Fibroblast of skin of scalp (primary cell): ENCODE results near the gene PAN2.
A peak's percentile ranks its signal among the peaks of the same experiment; 100 is the strongest.

Experiments
- DNase-seq: peaks from one replicate; pipeline ENCODE4 v3.0.0-alpha.2; 2013

PAN2 gene

GRCh38 chr12:56267443-56268071, 66.2 kb downstream of the PAN2 start:
- peak; percentile 14 for DNase-seq

GRCh38 chr12:56266693-56267442, 66.9 kb downstream of the PAN2 start, which contains the start of gene COQ10A:
COQ10A (plus strand) TSS chr12:56266942; CDS start chr12:56267119, 177 bp downstream.
- DNase-seq = peak; percentile 86
